ENCODE measurements around the gene VPREB3.

VPREB3 gene

DNA sequence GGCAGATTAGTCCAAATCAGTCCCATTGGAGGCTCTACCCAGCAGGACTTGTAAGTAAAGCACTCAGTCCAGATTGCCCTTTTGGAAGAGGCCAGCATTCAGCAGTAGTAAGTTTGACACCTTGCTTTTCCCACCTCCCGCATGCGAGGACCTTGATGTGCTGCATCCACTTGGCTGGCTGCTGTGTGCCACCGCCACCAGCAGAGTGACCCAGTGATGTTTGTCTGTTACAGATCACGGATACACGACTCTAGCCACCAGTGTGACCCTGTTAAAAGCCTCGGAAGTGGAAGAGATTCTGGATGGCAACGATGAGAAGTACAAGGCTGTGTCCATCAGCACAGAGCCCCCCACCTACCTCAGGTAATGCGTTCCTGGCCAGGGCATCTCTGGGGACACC is 39.1 kb upstream of the VPREB3 start:
- H3K9me2 ChIP-seq (replicated peaks; ENCODE audit: insufficient read depth, low read length): no peaks in the 10 kb centered on the region
- peaks cover 45% of the 10 kb centered on the region for H3K79me2 ChIP-seq (ENCODE audit: insufficient read depth, low read length)

GRCh38 chr22:23791738-23792645 is 37.8 kb upstream of the VPREB3 start:
- Histone ChIP-seq H3K79me2 (ENCODE audit: insufficient read depth, low read length) (peaks cover 56% of the 10 kb centered on the region), H3K27ac (ENCODE audit: low read depth, low read length) (no peak overlapping the region), H3K9me3 (ENCODE audit: insufficient read depth, low read length) (no peaks in the 10 kb centered on the region), H3K4me3 (ENCODE audit: insufficient read depth, low read length, poor library complexity, severe bottlenecking) (no peak overlapping the region), H3K9me2 (replicated peaks; ENCODE audit: insufficient read depth, low read length) (no peaks in the 10 kb centered on the region), H3K27me3 (ENCODE audit: low read length) (no peaks in the 10 kb centered on the region), H3K4me2 (ENCODE audit: low read depth, low read length, poor library complexity, severe bottlenecking) (no peak overlapping the region), H3F3A (ENCODE audit: insufficient read depth) (peaks cover 16% of the 10 kb centered on the region), H4K20me1 (ENCODE audit: low read depth, low read length) (peaks cover 6% of the 10 kb centered on the region; the same call in 1 of the 2 replicates), H3K36me3 (ENCODE audit: low read length) (peaks cover 9% of the 10 kb centered on the region; the same call in 1 of the 2 replicates), H3K9ac (ENCODE audit: low read length) (no peak overlapping the region), H2AFZ (ENCODE audit: low read depth, low read length, severe bottlenecking) (no peak overlapping the region)
- TF ChIP-seq, protein P1, sequence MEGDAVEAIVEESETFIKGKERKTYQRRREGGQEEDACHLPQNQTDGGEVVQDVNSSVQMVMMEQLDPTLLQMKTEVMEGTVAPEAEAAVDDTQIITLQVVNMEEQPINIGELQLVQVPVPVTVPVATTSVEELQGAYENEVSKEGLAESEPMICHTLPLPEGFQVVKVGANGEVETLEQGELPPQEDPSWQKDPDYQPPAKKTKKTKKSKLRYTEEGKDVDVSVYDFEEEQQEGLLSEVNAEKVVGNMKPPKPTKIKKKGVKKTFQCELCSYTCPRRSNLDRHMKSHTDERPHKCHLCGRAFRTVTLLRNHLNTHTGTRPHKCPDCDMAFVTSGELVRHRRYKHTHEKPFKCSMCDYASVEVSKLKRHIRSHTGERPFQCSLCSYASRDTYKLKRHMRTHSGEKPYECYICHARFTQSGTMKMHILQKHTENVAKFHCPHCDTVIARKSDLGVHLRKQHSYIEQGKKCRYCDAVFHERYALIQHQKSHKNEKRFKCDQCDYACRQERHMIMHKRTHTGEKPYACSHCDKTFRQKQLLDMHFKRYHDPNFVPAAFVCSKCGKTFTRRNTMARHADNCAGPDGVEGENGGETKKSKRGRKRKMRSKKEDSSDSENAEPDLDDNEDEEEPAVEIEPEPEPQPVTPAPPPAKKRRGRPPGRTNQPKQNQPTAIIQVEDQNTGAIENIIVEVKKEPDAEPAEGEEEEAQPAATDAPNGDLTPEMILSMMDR (IDR thresholded peaks at IDR 0.05; ENCODE audit: insufficient read depth, low read length, poor library complexity, severe bottlenecking): no peak
- TF ChIP-seq EZH2phosphoT487 (conservative IDR thresholded peaks at IDR 0.05; ENCODE audit: low read length): no peak

More for the DNA sequence above, 39.1 kb upstream of the VPREB3 start:
- Histone ChIP-seq H3K9ac (ENCODE audit: low read length) (no peak overlapping the region), H3K9me3 (ENCODE audit: insufficient read depth, low read length) (no peaks in the 10 kb centered on the region), H2AFZ (ENCODE audit: low read depth, low read length, severe bottlenecking) (no peak overlapping the region), H3K4me3 (ENCODE audit: insufficient read depth, low read length, poor library complexity, severe bottlenecking) (no peak overlapping the region), H3K27me3 (ENCODE audit: low read length) (no peaks in the 10 kb centered on the region), H3K36me3 (ENCODE audit: low read length) (peaks cover 9% of the 10 kb centered on the region; the same call in 1 of the 2 replicates), H3K27ac (ENCODE audit: low read depth, low read length) (no peak overlapping the region), H3K4me2 (ENCODE audit: low read depth, low read length, poor library complexity, severe bottlenecking) (no peak overlapping the region), H4K20me1 (ENCODE audit: low read depth, low read length) (peaks cover 3% of the 10 kb centered on the region; the same call in 1 of the 2 replicates), H3F3A (ENCODE audit: insufficient read depth) (peaks cover 23% of the 10 kb centered on the region)
- TF ChIP-seq, protein P1 (IDR thresholded peaks at IDR 0.05; ENCODE audit: insufficient read depth, low read length, poor library complexity, severe bottlenecking): no peak
- TF ChIP-seq EZH2phosphoT487 (conservative IDR thresholded peaks at IDR 0.05; ENCODE audit: low read length): no peak

GRCh38 chr22:23790819-23791737 is 36.9 kb upstream of the VPREB3 start:
- H3K9ac ChIP-seq (ENCODE audit: low read length): no peak overlapping the region
- H3K36me3 ChIP-seq (ENCODE audit: low read length): peaks cover 9% of the 10 kb centered on the region; the same call in 1 of the 2 replicates
- H3F3A ChIP-seq (ENCODE audit: insufficient read depth): peaks cover 10% of the 10 kb centered on the region
- no peak for TF ChIP-seq EZH2phosphoT487 (conservative IDR thresholded peaks at IDR 0.05; ENCODE audit: low read length)
- TF ChIP-seq, protein P1 (IDR thresholded peaks at IDR 0.05; ENCODE audit: insufficient read depth, low read length, poor library complexity, severe bottlenecking): no peak
- peaks cover 6% of the 10 kb centered on the region; the same call in 1 of the 2 replicates for H4K20me1 ChIP-seq (ENCODE audit: low read depth, low read length)
- H3K4me3 ChIP-seq (ENCODE audit: insufficient read depth, low read length, poor library complexity, severe bottlenecking): no peak overlapping the region
- no peak overlapping the region for H3K4me2 ChIP-seq (ENCODE audit: low read depth, low read length, poor library complexity, severe bottlenecking)
- H3K79me2 ChIP-seq (ENCODE audit: insufficient read depth, low read length): peaks cover 56% of the 10 kb centered on the region
- H2AFZ ChIP-seq (ENCODE audit: low read depth, low read length, severe bottlenecking): no peak overlapping the region
- H3K9me3 ChIP-seq (ENCODE audit: insufficient read depth, low read length): no peaks in the 10 kb centered on the region
- no peaks in the 10 kb centered on the region for H3K27me3 ChIP-seq (ENCODE audit: low read length)
- H3K27ac ChIP-seq (ENCODE audit: low read depth, low read length): no peak overlapping the region
- H3K9me2 ChIP-seq (replicated peaks; ENCODE audit: insufficient read depth, low read length): no peaks in the 10 kb centered on the region
